NOMO-1 treated with dmso at 0.1 percent for 144 hours (cell line): Measurements from ENCODE around the gene STIM2.

Experiments used
- DNase-seq: peaks from one replicate; lab custom pipeline; 2025; ENCODE audit not compliant: unreplicated experiment; lab: John Stamatoyannopoulos, UW

The STIM2 gene

DNA sequence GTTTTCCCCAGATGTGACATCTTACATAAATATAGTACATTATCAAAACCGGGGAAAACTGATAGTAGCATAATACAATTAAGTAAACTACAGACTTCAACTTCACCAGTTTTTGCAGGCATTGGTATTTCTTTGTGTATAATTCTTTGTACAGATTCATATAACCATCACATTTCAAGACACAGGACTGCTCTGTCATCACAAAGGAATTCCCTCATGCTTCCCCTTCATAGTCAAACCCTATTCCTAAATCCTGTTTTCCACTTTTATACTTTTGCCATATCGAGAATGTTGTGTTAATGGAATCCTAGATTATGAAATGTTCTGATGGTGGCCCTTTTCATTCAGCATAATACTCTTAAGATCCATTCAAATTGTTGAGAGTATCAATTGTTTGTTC lies 36.0 kb downstream of the STIM2 start:
- DNase-seq: no peak

DNA sequence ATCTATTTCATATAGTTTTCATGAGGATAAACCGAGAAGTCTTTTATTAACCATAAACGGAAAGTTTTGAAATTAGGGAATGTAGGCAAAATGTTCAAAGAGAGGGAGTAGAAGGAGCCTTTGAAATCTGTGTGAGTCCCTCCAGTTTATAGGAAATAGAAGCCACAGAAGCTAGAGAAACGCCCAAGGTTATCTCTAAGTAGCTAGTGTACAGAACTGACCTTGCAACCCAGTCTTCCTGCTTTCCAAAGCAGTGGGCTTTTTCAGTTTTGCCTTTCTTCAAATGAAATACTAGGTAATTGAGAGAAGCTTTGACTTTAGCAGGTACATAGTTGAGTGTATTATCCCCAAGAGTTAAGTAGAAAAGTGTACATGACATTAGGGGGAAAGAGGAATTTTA lies 39.4 kb downstream of the STIM2 start:
- no peak for DNase-seq

DNA sequence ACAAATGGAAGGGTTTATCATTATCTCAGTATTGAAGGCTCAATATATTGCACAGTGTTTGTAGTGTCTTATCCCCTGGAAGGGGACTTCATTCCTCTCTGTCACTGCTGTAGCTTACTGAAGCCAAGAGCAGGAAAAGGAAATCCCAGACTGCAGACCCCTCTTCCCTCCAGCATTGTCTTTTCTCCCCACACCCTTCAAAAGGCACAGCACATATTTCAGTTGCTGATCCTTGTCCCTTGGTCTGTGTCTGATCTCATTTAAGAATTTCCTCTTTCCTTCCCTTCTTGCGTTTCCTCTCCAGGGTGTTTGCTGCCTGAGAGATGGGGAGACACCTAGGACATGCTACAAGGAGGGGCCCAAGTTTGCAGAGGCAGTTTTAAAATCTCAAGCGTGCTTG lies 40.1 kb downstream of the STIM2 start:
- DNase-seq: no peak

DNA sequence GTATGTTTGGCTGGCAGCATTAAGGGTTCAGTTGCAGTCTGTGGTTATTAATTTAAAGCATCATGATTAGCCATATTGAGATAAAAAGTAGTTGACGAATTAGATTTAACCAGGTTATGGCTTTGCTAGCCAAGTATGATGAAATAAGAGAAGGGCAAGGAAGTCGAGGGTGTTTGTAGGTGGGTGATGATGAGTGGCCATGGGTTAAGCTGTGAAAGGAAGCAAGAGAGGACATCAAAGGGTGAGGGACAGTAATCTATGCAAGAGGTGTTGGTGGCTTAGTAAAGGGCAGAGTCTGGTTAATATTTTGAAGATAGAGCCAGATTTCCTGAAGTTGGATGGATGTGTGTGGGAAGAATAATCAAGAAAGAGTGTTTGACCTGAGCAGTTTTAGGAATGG lies 44.5 kb downstream of the STIM2 start:
- no peak for DNase-seq

DNA sequence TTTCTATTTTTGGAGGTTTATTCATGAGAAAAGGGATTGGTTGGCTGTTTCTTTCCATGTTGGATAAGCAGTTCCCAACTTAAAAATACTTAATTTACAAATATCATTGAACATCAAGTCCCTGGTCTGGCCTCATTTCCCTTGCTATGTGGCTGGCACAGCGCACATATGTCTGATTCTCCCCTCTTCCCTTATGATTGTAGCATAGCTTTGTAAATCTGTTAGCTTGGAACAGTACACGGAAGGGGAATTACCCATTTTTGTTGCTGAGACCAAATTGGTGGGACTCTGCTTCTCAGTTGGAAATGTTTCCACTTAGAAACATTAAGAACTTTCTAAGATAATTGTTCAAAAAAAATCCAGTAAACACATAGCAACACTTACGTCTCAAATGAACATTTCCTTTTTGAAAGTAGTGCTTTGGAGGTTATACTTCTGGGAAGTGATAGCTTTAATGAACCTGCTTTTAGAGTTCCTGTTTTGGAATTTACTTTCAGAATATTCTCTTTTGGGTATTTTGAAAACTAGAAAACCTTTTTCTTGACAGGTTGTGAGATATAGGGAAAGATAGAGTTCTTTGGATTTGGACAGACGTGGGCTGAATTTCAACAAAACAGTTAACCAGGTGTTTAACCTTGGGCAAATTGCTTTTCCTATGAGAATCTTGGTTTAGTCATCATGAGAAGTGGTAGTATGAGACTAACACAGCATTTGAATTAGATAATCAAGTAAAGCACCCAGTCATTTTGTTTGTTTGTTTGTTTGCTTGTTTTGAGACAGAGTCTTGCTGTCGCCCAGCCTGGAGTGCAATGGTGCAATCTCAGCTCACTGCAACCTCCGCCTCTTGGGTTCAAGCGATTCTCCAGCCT lies 47.3 kb downstream of the STIM2 start:
- DNase-seq: no peak

DNA sequence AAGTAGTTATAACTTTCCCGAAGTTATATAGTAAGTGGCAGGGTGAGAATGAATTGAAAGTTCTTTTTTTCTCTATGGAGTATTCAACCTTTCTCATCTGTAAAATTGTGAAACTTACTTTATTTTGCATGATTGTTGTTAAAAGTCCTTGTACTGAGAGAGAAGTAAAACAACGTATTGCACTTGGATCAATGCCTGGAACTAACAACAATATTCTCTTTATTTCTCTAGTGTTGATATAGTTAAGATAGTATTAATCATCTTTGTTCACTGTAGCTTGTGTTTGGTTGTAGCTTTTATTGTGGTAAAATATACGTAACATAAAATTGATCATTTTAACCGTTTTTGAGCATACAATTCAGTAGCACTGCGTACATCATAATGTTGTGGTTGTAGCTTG lies 48.7 kb downstream of the STIM2 start:
- DNase-seq: no peak

DNA sequence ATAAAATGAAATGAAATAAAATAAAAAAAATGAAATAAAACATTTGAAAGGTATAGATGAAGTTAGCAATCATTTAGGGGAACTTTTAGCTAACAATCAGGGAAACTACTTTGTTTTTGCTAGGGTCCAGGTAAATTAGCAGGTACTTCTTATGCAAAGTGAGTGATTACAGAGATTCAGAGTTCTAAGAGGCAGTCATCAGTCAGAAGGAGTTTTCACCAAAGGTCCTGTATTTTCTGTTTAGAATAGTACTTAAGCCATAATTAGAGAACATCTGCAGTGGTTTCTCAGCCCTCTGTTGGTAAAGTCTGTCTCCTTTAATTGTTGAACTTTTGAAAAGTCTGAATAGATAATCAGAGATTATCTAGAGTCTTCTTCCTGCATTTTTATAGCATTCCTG lies 50.6 kb downstream of the STIM2 start:
- DNase-seq: no peak

DNA sequence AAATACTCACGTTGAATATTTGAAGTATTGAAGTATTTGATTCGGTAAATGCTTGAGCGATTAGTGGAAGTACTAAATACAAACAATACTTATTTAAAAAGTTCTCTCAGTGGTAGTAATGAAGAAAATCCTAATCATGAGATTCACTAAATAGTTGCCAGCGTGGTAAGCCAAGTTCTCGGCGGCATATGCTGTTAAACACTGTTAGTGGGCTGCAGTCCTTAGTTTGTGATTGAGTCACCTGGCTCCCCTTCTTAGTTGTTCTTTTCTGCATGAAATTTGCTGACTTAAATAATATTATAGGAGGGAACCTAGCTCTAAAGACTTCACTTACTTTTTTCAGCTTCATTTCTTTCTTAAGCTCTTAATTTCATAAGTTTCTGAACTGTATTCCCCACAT lies 51.4 kb downstream of the STIM2 start:
- DNase-seq: no peak

DNA sequence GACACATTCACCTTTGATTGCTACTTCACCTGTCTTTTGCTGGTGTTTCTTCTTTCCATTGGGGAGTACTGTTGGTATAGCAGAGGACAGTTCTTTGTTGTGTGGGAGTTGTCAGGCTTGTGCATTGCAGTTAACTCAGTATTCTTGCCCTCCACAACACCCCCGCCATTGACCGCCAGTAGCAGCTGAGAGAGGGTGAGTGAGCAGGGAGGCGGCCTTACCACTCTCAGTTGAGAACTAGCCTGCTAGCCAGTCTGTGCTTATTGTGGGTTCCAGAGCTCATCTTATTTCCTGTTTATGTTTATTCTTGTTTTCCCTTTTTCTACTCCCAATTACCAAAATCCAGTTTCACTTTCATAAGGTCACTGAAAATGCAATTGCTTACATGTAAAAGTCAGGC lies 52.2 kb downstream of the STIM2 start:
- DNase-seq: no peak

DNA sequence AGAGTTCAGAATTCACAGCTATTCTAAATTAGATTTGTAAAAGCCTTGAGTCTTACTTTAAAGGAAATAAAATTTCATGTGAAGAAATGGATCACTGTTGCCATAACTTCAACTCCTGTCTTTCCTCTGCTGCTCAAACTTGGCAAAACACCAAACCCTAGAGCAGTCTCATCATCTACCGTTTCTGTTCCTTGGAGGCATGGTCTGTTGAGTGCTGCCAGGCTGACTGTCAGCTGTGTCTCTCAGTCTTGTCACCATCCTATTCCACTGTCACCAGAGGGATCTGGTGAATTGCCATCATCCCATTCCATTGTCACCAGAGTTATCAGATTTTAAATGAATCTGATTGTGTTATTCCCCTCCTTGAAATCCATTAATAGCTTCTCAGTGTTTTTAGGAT lies 55.6 kb downstream of the STIM2 start:
- DNase-seq: no peak

DNA sequence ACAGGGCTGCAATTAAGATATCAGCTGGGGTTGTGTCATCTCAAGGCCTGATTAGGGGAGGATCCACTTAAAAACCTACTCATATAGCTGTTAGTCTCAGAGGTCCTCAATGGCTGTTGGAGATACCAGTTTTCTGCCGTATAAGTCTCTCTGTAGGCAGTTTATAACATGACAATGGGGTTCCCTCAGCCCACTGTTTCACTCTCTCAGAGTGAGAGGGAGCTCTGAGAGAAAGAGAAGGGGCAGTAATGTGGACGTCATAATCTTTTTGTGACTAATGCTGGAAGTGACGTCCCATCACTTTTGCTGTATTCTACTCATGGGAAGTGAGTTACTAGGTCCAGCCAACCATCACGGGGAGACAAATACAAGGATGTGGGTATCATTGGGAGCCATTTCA lies 70.3 kb downstream of the STIM2 start:
- no peak for DNase-seq

DNA sequence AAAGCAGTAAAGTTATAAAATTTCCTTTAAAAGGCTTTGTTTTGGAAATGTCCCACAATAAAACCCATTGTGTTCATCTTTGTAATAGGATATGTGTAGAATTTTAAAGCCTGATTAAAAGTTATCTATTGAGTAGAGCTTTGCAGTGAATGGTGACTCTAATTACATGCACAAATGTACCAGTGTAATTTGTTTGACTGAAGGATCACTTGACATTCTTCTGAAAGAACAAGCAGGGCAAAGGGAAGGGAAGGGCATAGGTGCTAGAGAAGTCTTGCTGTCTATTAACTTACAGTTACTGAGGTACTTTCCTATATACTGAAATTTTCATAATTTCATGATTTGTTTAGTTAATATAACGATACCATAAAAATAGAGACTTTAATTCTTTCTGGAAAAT lies 70.8 kb downstream of the STIM2 start:
- DNase-seq: no peak

DNA sequence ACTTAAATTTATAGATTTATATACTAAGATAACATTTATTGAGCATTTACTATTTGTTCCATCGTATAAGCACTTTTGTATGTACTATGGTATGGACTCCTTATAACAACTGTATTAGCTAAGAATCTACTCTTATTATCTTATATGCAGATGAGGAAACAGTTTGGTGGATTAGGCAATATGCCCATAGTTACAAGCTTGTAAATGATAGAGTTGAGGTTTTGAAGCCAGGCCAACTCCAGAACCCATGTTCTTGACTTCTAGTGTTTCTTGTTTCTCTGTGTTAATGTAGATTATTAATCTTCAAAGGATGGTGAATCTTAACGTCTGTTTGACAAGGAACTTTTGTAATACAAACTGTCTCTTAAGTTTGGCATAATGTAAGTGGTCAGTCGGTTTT lies 71.3 kb downstream of the STIM2 start:
- no peak for DNase-seq

DNA sequence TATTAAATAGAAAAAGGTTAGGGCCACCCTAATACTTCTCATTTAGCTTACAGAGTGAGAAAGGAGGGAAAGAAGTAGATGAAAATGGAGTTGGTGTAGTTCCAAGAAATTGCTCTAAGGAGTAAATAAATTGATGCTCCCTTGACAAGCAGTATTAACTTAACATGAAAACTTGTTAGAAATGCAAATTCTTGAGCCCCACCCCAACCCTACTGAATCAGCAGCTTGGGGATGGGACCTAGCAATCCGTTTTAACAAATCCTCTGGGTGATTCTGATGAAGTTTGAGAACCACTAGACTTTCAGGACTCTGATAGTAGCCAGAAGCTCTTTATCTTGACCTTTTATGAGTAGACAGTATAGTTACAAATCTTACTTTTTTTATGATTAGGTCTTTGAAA lies 74.8 kb downstream of the STIM2 start:
- no peak for DNase-seq

DNA sequence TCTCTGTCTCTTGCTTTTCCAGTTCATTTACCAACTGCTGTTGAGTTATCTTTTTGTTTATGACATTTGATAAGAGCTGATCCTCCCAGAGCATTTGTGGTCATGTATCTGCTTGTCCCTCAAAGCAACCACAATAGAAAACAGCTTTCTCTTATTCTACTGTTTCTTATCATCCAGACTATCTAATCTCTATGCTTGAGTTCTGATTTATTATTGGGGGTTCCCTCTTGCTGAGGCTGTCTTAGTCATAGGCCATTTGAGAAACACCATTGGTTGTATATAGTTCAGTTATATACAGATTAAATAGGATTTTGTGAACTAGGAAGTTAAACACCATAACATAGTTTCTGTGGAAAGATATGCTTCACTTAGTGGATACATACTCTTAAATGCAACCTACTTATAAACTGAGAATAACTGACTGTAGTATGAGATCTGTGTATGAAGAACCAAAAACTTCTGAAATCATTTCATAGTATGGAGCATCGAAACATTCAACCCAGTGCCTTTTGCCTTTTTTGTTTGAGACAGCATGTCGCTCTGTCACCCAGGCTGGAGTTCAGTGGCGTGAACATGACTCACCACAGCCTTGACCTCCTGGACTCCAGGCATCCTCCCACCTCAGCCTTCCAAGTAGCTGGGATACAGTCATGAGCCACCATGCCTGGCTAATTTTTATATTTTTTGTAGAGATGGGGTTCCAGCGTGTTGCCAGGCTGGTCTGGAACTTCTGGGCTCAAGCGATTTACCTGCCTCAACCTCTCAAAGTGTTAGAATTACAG lies 75.8 kb downstream of the STIM2 start:
- no peak for DNase-seq

DNA sequence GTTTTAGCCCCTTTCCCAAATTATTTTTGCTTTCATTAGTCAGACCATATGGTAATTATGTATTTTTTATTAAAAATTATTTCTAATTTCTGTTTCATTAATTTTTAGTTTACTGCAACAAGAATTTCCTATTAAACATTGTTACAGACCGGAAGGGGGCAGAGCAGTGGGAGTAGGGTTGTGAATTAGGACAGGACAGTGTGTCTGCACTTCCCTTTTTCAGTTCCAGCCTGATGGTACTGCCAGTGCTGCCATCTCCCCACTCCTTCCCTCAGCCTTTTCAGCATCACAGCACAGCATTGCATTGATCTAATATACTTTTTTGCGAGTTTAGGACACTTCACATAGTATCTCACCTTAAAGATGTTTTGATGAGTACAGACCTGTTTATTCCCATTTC lies 76.5 kb downstream of the STIM2 start:
- no peak for DNase-seq

DNA sequence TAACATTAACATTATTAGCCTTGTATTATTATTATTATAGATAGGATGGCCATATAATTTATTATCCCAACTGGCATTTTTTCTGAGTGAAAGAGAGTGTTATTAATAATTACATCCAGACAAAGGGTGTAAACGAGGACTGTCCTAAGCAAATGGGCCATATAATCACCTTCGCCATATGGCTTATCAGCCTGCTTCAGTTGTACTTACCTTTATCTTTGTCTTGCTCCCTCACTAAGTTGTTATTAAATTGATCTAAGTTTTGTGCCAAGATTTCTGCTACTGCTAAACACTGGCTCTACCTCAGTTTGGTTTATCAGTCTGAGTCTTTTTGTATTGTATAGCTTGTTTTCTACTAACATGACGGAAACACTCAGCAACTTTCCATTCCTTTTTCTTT lies 76.9 kb downstream of the STIM2 start:
- no peak for DNase-seq

DNA sequence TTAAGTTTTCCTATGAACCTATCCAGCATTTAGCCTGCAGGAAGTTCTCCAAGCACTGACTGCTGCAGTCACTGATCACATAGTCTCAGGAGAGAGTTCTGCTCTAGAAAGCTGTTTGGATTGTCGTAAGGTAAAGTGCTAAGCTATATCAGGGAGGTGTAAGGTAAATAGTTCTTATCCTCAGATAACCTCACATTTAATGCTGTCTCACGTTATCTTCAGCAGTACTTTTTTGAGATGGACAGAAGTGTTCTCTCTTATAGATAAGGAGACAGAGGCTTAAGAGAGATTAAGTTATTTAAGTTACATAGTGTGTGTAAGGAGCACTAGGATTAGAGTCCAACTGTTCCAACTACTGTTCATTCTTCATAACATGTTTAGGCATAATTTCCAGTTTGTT lies 77.9 kb downstream of the STIM2 start:
- DNase-seq: no peak

DNA sequence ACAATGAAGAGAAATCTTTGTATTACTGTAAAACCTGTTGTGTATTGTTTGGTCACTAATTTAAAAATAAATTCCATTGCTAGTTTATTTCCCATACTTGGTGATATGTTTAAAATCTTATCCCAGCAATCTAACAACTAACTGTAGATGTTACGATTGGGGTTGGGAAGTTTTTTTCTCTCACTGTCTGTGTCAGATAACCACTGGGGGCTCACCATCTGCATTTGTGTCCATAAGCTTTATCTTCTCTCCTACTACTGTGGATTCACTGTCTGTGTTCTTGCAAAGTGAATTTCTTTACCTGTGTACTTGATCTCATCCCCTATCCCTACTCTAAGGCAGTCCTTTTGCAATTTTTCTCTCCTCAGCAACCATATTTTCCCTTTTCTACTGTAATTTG lies 81.3 kb downstream of the STIM2 start:
- DNase-seq: no peak

DNA sequence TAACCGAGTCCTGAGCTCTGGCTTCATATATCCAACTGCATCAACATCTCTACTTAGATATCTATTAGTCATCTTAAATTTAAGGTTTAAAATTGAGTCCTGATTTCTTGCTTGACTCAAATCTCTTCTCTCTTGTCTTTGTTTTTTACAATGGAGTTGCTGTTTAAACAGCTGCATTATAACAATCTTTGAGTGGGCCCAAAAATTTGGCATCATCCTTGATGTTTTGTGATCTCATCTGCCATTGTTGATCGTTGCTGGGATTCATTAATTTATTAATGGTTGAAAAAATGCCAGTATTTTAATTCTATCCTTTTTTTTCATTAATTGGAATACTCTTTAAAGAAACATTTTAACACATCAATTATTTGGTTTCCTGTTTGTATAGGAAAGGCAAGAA lies 82.2 kb downstream of the STIM2 start:
- DNase-seq: no peak

DNA sequence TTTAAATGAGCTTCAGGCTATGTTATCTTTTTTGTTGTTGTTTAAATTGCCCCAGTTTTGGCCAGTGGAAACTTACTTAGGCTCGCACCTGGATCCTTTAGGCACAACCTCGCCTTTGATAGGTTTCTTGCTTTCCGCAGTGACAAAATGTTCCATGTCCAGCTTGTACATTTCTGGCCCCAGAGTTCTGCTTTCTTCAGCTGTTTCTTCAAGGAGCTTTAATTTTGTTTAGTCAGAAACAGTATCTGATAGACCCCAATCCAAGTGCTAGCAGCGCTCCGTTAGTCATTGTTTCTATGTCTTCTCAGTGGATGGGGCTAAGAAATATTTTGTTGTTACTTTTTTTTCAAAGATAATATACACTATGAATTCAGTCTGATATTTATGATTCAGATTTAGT lies 82.8 kb downstream of the STIM2 start:
- DNase-seq: no peak

DNA sequence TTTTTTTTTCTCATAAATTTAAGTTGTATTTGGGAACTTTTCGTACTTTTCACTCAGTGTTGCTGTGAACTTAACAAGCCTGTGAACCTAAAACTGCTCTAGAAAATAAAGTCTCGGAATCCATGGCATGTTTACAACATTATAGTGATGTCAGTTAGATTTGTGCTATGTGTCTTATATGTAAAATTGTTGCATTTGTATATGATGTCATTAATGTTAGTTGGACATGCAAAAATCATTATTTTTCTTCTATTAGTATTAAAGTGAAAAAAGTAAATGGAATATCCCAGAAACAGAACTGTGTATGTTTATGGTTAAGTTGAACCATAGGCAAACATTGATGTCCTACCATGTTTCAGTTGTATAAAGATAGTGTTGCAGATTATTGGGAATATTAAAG lies 85.2 kb downstream of the STIM2 start:
- DNase-seq: no peak

DNA sequence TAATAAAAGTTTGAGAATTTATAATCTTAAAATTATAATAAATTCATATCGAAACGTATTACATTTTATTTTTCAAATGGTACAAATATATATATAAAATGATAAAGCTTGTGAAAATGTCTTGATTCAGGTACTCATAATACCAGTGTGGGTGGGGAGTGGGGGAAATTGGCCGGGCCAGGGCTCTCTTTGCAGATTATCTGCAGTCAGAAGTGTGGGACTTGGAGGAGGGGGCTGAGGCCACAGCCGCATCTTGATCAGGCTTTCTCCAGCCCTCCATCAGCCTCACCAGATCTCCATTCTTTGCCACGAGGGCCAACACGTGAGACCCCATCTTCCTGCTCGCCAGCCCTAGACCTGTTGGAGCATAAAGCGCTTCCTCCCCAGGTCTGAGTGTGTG lies 86.7 kb downstream of the STIM2 start:
- DNase-seq: no peak
